Gastrocnemius medialis (tissue), 4 donors: ENCODE measurements around the gene ATOX1. TPM values are rescaled to one million over a fixed set of nuclear protein-coding genes. Genes with fewer than 3 reads are reported as not detected.

ENCODE experiments used
- ATAC-seq, 2 donors: fragments of 150-250 bp; one replicate each; pipeline ENCODE4 v1.9.1; 2016
- DNase-seq, 2 donors: peaks; one replicate each; pipeline ENCODE4 v3.0.0-alpha.2; 2019
- H3K27ac ChIP-seq, 4 donors: fragments of 200-600 bp; sonication (generic); 1 replicate in 1 of 4; 2 replicates in 3 of 4; pipeline ENCODE4 v1.5.1; 2016 to 2018; ENCODE audit warnings: mild to moderate bottlenecking in 2 of 4, moderate library complexity in 1 of 4
- H3K27me3 ChIP-seq, 3 donors: fragments of 200-600 bp; sonication (generic) in 2 of 3; 1 replicate in 1 of 3; 2 replicates in 2 of 3; pipeline versions ENCODE4 v1.5.1 to v1.6.0; 2016 to 2019; ENCODE audit warnings: mild to moderate bottlenecking in 1 of 3, moderate library complexity in 1 of 3
- H3K36me3 ChIP-seq, 2 donors: fragments of 200-600 bp; sonication (generic) in 1 of 2; one replicate each; pipeline ENCODE4 v1.5.1; 2017 to 2018
- H3K4me1 ChIP-seq, 2 donors: fragments of 200-600 bp; sonication (generic) in 1 of 2; one replicate each; pipeline ENCODE4 v1.5.1; 2016 to 2017; ENCODE audit warnings: mild to moderate bottlenecking in 2 of 2
- H3K4me3 ChIP-seq, 4 donors: fragments of 200-600 bp; sonication (generic) in 3 of 4; 1 replicate in 1 of 4; 2 replicates in 3 of 4; pipeline ENCODE4 v1.5.1; 2016 to 2019; ENCODE audit warnings: mild to moderate bottlenecking in 2 of 4
- H3K9me3 ChIP-seq, 3 donors: fragments of 200-600 bp; sonication (generic) in 2 of 3; 1 replicate in 1 of 3; 2 replicates in 2 of 3; pipeline ENCODE4 v1.5.1; 2016 to 2019
- CTCF ChIP-seq, 5 experiments: fragments of 450-650 bp in 3 of 5; fragments of 200-600 bp in 2 of 5; sonication (generic) in 2 of 5; IDR thresholded peaks in 4 of 5; conservative IDR thresholded peaks in 1 of 5; 1 replicate in 4 of 5; 2 replicates in 1 of 5; pipeline ENCODE4 v1.5.1; 2016 to 2019; ENCODE audit warnings: antibody characterized with exemption in 5 of 5, mild to moderate bottlenecking in 3 of 5, moderate library complexity in 3 of 5
- POLR2A ChIP-seq, 2 donors: fragments of 450-650 bp; IDR thresholded peaks; one replicate each; pipeline ENCODE4 v1.6.1; 2017; ENCODE audit warnings: antibody characterized with exemption in 2 of 2, mild to moderate bottlenecking in 2 of 2, moderate library complexity in 2 of 2
- in situ Hi-C, 4 donors: fragments of 200-750 bp; cut with MboI; loops; one replicate each; pipeline versions ENCODE4 v1.15.0 to v1.8.0; 2017; ENCODE audit warnings: low sequenced_read_pairs in 4 of 4
- intact Hi-C: fragments of 100-400 bp; cut with DNase I; formaldehyde crosslinking; loops from one replicate; pipeline ENCODE4 v1.15.1; 2023; ENCODE audit warnings: low total_unique reads
- total RNA-seq, 4 donors: library from RNA; depleted of rRNA; stranded (reverse); fragments of >200 nt; gene quantifications; one replicate each; pipeline versions ENCODE4 v1.1.0 to v1.2.3, GENCODE V29; 2016

The ATOX1 gene
- total RNA-seq, 4 donors from 2014 or later: 31.4 to 71.6 (median 55.3) TPM

- TF ChIP-seq CTCF (IDR thresholded peaks at IDR 0.05 in 4 of 5, conservative IDR thresholded peaks at IDR 0.05 in 1 of 5): no peak
- no peak for TF ChIP-seq POLR2A (IDR thresholded peaks at IDR 0.05)
- H3K4me3 ChIP-seq: peak overlapping the region in 2 of 4 donors; percentile 13 to 23
- H3K4me1 ChIP-seq: peaks cover 19 to 38% of the 10 kb centered on the region in 2 donors
- intact Hi-C loops (no loop called here), in situ Hi-C loops (no loop called here)
- no peaks in the 10 kb centered on the region for H3K27me3 ChIP-seq
- no peaks in the 10 kb centered on the region for H3K9me3 ChIP-seq
- peak overlapping the region; percentile 55 to 70 (median 68) for H3K27ac ChIP-seq
- H3K36me3 ChIP-seq: no peaks in the 10 kb centered on the region
- DNase-seq: peak; percentile 37 to 54
- peak; percentile 43 to 50 for ATAC-seq
Observed at GRCh38 chr5:151696470-151697061, 61.9 kb downstream of the ATOX1 start.

GRCh38 chr5:151695464-151695863 lies 63.0 kb downstream of the ATOX1 start:
- ATAC-seq: no peak
- Histone ChIP-seq H3K9me3 (no peaks in the 10 kb centered on the region), H3K27me3 (no peaks in the 10 kb centered on the region), H3K4me1 (peaks cover 19 to 36% of the 10 kb centered on the region in 2 donors), H3K27ac (peak overlapping the region in 2 of 4 donors; percentile 55 to 69), H3K4me3 (no peak overlapping the region), H3K36me3 (no peaks in the 10 kb centered on the region)
- no peak for DNase-seq
- in situ Hi-C loops: no loop called here
- TF ChIP-seq CTCF (IDR thresholded peaks at IDR 0.05 in 4 of 5, conservative IDR thresholded peaks at IDR 0.05 in 1 of 5) (no peak), POLR2A (IDR thresholded peaks at IDR 0.05) (no peak)
- intact Hi-C loops: no loop called here

- Histone ChIP-seq H3K4me1 (peaks cover 19 to 29% of the 10 kb centered on the region in 2 donors), H3K27ac (peak overlapping the region in 2 of 4 donors; percentile 20 to 43), H3K4me3 (no peak overlapping the region), H3K27me3 (no peaks in the 10 kb centered on the region), H3K9me3 (no peaks in the 10 kb centered on the region), H3K36me3 (no peaks in the 10 kb centered on the region)
- peak; percentile 22 for ATAC-seq
- DNase-seq: no peak
- intact Hi-C loops: no loop called here
- TF ChIP-seq POLR2A (IDR thresholded peaks at IDR 0.05) (no peak), CTCF (IDR thresholded peaks at IDR 0.05 in 4 of 5, conservative IDR thresholded peaks at IDR 0.05 in 1 of 5) (no peak)
- in situ Hi-C loops: no loop called here
Observed at GRCh38 chr5:151694035-151694485, 64.4 kb downstream of the ATOX1 start.

Other genes with a start within 250 kb of the ATOX1 start
- gene FAT2, start 167.3 kb downstream of the ATOX1 start, total RNA-seq: not detected
- gene SPARC, start 71.7 kb downstream of the ATOX1 start, total RNA-seq: 100 to 1,000 TPM in 3 of 4 donors, 10 to 100 TPM in 1; 87.7 to 209 (median 163) TPM
- gene G3BP1, start 13.3 kb upstream of the ATOX1 start, total RNA-seq: 100 to 1,000 TPM in 3 of 4 donors, 10 to 100 TPM in 1; 80.5 to 114 (median 108) TPM
- not detected for gene GLRA1, start 166.2 kb upstream of the ATOX1 start, total RNA-seq